ENCODE results near the gene PAX3.

The PAX3 gene

DNA sequence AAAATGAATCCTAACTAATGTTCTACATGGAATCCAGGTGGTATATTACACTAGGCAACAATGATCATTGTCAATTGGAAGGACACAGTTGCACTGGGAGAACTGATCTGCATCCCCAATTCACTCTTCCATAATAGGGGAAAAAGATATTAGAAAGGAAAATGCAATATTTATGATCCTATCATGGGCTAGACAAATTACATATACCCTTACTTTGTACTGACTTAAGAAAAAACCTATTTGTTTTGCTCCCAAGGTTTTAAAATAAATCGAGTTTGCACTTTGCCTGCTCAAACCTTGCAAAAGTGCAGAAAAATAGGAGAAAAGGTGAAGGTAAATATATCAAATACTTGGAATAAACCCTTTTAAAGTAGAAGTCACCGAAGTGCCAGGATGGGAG is 11.0 kb upstream of the PAX3 start:
- no peak for DNase-seq

DNA sequence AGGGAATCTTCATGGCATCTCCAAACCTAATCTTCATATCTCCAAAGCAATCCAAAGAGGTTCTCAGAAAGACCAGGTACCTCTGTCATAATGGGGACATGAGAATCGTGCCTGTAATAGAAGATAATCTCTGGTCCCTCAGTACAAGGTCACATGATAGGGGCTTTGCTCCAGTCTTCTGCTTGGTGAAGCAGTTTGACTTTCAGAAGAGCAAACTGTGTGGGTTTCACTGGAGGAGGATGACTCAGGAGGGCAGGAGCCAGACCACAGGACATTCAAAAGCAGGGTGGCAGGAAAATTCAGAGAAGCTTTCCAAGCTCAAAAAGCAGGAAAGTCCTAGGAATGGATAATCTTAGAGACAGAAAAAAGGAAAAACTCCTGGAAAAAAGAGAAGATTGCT is 10.6 kb upstream of the PAX3 start:
- no peak for DNase-seq

DNA sequence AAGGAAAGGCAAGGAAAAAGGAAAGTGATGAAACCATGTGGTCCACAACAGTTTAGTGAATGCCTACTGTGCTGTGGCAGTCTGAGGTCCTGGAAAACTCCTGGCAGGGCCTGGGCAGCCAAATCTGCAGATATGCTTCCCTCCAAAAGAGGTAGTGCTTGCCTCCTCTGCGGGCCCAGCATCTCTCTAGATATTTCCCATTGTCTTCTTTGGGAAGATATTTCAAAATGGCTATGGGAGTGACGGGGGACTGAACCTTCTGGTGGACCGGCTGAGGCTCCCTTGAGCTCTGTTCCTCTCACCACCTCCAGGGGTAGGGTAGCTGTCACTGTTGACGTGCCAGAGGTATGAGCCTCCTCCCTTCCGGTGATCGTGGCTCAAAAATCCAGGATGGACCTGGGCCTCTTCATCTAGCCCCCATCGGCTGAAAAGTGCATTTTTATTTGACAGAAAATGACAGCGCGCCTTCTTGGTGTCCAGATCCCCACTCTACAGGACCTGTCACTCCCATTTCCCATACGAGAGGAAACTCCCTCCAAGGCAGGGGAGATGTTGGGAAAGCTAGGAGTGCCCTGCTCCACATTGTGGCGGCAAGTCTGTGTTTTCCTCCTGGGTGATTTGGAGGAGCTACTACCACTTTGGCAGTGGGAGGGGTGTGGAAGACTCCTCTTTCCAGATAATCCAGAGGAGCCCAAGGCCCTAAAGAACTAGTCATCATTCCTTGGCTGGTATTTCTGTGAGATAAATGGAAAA is 9.4 kb upstream of the PAX3 start:
- no peak for DNase-seq

GRCh38 chr2:222307143-222307756 is 8.5 kb upstream of the PAX3 start:
- DNase-seq: no peak

GRCh38 chr2:222306393-222307142 is 7.8 kb upstream of the PAX3 start:
- DNase-seq: no peak

DNA sequence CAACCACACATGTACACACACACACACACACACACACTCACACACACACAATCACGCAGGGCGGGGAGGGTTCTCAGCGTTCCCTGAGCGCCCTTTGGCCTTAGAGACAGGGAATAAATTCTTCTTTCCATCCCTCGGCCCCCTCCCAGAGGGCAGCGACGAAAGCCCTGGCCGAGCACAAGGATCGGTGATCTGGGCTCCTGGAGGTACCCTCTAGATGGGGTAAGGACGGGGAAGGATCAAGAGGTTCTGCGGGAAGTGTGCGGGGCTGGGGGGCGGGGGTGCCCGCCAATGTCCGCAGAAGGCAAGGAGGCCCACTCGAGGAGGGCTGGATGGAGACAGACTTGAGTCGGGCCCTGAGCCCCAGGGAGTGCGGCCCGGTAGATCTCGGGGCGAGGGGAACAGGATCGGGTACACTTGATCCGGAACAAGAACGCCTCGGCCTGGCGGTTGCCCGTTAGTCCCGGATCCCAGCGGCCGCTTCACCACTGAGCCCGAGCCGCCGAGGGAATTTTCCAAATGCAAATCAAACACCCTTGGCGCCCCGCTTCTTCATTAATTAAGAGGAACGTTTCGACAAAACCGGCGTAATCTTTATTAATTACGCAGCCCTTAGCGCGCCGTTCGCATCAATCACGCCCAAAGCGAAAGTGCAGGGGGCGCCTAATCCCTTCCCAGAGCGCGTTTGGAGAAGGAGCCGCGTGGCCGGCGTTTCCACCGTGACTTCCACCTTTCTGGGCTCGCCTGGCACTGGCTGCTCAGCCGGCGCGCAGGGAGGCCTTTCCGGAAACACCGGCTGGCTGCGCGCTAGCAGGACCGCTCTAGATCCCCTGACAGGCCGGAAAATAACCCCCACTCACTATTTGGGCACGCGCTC is 7.0 kb upstream of the PAX3 start:
- DNase-seq: no peak

DNA sequence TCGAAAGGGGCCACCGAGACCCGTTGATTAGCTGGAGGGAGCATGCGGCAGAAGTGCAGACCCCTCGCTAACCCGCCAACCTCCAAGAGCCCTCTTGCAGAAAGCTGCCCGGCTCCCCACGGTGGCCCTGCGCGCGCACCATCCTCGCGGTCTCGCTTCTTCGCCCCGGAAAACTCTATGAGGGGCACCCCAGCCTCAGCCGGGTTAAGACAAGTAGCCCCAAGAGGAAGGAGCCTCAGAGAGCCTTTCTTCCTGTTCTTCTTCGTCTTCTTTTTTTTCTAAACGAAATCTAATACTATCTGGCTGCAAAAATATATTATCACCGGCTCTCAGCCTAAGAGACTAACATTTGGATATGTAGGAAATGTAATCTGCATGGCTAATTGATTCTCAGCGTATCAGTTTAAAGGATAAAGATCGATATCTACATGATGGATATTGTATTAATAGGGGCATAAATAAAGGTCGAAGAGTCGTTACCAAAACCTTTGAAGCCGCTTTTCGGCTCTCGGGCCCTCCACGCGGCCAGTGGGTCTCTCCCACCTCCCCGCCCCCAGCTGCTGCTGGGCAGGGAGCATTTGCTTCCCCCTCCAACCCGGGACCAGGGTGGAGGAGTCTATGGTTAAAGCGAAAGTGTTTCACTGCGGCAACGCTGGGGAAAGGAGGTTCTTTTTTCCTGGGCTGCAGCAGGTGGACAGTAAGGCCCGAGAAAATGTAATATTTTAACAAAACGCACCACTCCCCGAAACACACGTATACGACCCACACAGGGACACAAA is 6.1 kb upstream of the PAX3 start:
- no peak for DNase-seq

- no peak for DNase-seq
Observed at GRCh38 chr2:222303828-222304736, 5.3 kb upstream of the PAX3 start.

DNA sequence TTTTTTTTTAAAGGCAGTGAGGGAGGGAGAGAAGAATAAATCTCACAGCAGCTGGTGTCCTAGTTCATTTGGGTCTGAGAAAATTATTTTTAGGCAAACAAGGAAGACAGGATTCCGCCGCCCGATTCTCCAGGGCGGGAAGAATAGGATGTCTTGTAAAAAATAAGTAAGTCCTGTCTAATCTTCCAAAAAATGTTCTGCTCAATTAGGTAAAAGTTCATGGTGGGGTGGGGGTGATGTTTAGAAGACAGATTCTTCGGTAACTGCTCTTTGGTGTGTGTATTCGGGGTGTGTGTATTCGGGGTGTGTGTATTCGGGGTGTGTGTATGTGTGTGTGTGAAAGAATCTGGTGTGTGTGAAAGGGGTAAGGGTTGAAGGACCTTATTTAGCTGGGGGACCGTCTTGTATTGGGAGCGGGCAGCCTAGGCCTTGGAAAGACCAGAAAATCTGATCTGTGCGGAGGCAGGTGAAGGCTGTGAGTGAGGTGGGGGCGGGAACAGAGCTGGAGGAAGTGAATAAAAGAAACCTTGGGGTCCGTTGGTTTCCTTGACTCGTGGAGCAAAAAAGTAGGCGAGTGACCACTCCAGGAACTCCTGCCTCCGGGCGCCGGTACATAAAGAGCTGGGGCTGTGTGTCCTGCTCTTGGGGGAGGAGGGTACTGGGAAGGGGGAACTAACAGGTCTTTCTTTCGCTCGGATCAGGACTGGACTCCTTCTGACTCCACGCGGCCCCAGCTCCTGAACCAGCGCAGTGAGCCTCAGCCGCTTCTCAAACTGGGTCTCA is 4.4 kb upstream of the PAX3 start:
- no peak for DNase-seq

DNA sequence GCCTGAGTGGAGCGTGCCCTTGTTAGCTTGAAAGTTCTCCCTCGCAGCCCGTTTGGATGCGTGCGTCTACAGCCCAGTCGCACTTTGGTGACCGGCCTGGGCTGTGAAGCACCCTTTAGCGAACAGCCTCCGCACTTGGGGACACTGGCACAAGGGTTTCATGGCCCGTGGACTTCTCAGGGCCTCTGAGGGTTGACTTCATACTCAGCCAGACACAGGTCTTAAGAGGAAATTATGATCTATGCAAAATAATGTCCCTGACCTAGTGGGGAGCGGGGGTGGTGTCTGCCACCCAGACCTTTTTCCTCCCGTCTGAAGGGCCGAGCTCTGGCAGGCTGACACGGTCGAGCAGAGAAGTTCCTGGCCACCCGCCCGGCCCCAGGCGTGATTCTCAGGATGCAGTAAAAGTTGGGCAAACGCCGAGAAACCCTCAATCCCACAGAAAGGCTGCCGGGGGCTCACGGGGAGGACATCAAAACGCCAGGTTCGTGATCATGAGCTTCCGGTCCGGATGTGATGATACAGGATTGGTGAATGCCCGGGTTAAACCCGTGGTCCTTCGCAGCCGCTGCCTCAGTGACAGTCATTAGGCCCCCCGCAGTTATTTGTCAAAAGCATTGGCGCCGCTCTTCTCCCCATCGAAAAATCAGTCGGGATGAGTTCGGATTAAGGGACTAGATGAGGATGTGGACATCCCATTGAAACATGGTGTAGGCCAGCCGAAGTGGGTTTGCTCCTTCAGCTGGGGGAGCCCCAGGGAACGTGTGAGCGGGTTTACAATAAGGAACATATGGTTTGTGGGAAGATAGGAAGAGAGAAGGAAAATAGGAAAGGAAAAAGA is 3.6 kb upstream of the PAX3 start:
- no peak for DNase-seq

GRCh38 chr2:222301796-222302118 is 3.0 kb upstream of the PAX3 start:
- DNase-seq: no peak

DNA sequence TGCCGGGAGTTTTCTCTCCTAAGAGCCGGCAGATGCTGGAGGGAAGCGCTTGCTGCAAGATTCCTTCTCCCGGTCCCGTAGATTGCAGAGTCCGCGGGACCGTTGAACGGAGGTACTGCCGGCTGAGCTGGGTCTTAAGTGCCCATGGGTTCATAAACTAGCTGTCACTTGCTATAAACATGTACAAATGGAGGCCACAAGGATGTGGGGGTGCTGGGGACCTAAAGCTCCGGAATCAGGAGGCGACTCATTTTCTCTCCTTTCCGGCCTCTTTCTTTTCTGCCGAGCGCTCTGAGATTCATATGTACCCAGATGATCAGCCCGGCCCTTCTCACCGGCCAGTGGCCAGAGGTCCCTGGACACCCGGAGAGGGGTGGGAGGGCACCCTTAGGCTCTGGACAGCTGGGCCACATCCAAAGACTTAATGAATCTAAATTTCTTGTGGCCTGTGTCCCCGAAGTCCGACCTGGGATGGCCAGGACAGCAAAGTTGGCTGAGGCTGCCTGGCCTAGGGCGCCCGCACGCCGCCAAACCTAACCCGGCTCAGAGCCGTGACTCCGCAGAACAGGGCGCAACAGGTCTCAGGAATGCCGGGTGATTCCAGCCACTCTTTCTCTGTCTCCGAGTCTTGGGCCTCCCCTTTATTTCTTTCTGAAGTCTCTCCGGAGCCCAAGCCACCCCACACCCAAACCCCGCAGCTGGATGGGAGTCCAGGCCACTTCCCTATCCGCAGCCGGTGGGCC is 2.4 kb upstream of the PAX3 start:
- no peak for DNase-seq

DNA sequence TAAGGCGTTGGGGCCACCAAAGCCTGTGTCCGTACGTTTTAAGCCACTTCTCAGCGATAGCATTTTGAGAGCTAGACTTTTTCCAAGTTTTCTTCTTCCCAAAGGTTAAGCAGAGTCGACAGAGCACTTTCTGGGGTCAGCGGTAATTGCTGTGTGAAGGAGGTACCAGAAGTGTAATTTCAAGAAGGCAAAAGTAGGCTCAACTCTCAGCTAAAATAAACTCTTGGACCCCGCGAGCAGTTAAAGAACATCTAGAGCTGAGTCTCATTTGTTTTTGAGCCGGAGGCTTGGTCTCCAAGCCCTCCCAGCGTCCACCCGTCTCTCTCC is 1.9 kb upstream of the PAX3 start:
- DNase-seq: no peak

- no peak for DNase-seq
Observed at GRCh38 chr2:222299906-222300725, 1.3 kb upstream of the PAX3 start.

GRCh38 chr2:222298001-222298310 is 842 bp downstream of the PAX3 start:
- no peak for DNase-seq

DNA sequence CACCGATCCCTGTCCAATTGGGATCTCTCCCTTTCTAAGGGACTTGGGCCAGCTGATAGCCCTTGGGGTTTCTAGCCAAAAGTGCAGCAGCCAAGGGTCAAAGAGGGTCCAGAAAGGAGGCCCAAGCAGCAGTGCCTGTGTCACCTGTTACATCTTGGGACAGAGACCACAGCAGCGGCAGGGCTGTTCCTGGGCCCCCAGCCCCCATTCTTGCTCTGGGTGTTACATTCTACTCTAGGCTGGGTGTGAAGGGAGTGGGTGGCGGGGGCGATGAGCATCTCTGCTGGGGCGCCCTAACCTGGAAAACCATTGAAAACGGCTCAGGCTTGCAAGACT is 1.2 kb downstream of the PAX3 start:
- DNase-seq: no peak

- no peak for DNase-seq
Observed at GRCh38 chr2:222296911-222297599, 1.7 kb downstream of the PAX3 start.

DNA sequence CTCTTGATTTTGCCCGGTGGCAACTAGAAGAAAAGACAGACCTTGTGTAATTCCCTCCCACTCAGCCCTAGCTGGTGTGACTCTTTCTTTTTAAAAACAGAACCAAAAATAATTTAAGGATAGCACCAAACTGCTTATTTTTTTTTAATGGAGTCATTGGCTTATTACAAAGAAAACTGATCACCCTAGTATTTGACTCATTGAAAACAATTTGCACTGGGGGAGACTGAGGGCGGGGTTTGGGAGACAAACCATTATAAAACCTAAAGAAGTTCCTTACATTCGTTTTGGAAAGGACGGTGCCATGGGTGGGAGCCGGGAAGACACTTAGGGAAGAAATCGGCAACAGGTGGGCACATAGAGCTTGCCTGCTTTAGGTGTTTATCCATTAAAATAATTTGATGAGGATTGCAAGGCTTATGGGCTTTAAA is 2.5 kb downstream of the PAX3 start:
- no peak for DNase-seq
